KMS-11 (cell line): Measurements from ENCODE around the gene GTF3C4.

Source experiments
- H2AFZ ChIP-seq: fragments of 200-600 bp; sonication (generic); 2 replicates; pipeline ENCODE4 v1.6.1; 2016; ENCODE audit warnings: antibody characterized with exemption, mixed run types, low read depth
- H3K27ac ChIP-seq: fragments of 200-600 bp; sonication (generic); 2 replicates; pipeline ENCODE4 v1.6.1; 2016; ENCODE audit warnings: mild to moderate bottlenecking, mixed run types
- H3K27me3 ChIP-seq: fragments of 200-600 bp; sonication (generic); 2 replicates; pipeline ENCODE4 v1.6.1; 2017; ENCODE audit warnings: mild to moderate bottlenecking, low read depth, mixed run types, moderate library complexity; ENCODE audit not compliant: insufficient read depth
- H3K36me3 ChIP-seq: fragments of 200-600 bp; sonication (generic); 2 replicates; pipeline ENCODE4 v1.6.1; 2017; ENCODE audit warnings: mild to moderate bottlenecking, mixed run types; ENCODE audit not compliant: insufficient read depth
- H3K4me1 ChIP-seq: fragments of 200-600 bp; sonication (generic); 2 replicates; pipeline ENCODE4 v1.6.1; 2016; ENCODE audit warnings: mild to moderate bottlenecking, low read depth, mixed run types; ENCODE audit not compliant: poor library complexity, severe bottlenecking
- H3K4me2 ChIP-seq: fragments of 200-600 bp; sonication (generic); 2 replicates; pipeline ENCODE4 v1.7.0; 2016; ENCODE audit warnings: mild to moderate bottlenecking, mixed run types
- H3K4me3 ChIP-seq: fragments of 200-600 bp; sonication (generic); IDR thresholded peaks from 2 replicates; pipeline ENCODE4 v1.6.1; 2017; ENCODE audit warnings: low read depth, low read length, mixed read lengths; ENCODE audit not compliant: insufficient read depth
- H3K79me2 ChIP-seq: fragments of 200-600 bp; sonication (generic); 2 replicates; pipeline ENCODE4 v1.6.1; 2016; ENCODE audit warnings: low read depth, mixed run types; ENCODE audit not compliant: insufficient read depth
- H3K9ac ChIP-seq: fragments of 200-600 bp; sonication (generic); 2 replicates; pipeline ENCODE4 v1.6.1; 2016; ENCODE audit warnings: mild to moderate bottlenecking, mixed run types
- H4K20me1 ChIP-seq: fragments of 200-600 bp; sonication (generic); 2 replicates; pipeline ENCODE4 v1.6.1; 2016; ENCODE audit warnings: mild to moderate bottlenecking, mixed run types; ENCODE audit not compliant: insufficient read depth
- CTCF ChIP-seq: fragments of 200-600 bp; sonication (generic); conservative IDR thresholded peaks from 2 replicates; pipeline ENCODE4 v1.6.1; 2017; ENCODE audit warnings: low read depth, mild to moderate bottlenecking, antibody characterized with exemption, low read length, moderate library complexity, mixed read lengths

The GTF3C4 gene

GRCh38 chr9:132631280-132631679 lies 39.0 kb upstream of the GTF3C4 start:
- H3K4me3 ChIP-seq, result no peak overlapping the region
- H3K27ac ChIP-seq, result no peak overlapping the region
- H3K27me3 ChIP-seq, result no peaks in the 10 kb centered on the region
- no peak overlapping the region for H3K9ac ChIP-seq
- H4K20me1 ChIP-seq, result no peaks in the 10 kb centered on the region
- H2AFZ ChIP-seq, result no peak overlapping the region
- H3K79me2 ChIP-seq, result no peaks in the 10 kb centered on the region
- H3K4me2 ChIP-seq, result no peak overlapping the region
- H3K4me1 ChIP-seq, result no peaks in the 10 kb centered on the region
- TF ChIP-seq CTCF, result no peak
- H3K36me3 ChIP-seq, result no peaks in the 10 kb centered on the region; the same call in 1 of the 2 replicates

GRCh38 chr9:132631685-132632084 lies 38.6 kb upstream of the GTF3C4 start:
- Histone ChIP-seq H3K79me2 (no peaks in the 10 kb centered on the region), H3K9ac (no peak overlapping the region), H3K4me3 (no peak overlapping the region), H3K4me1 (no peaks in the 10 kb centered on the region), H3K27ac (no peak overlapping the region), H2AFZ (no peak overlapping the region), H4K20me1 (no peaks in the 10 kb centered on the region), H3K4me2 (no peak overlapping the region), H3K27me3 (no peaks in the 10 kb centered on the region), H3K36me3 (no peaks in the 10 kb centered on the region; the same call in 1 of the 2 replicates)
- no peak for TF ChIP-seq CTCF

- H3K4me1 ChIP-seq, result no peaks in the 10 kb centered on the region
- TF ChIP-seq CTCF, result no peak
- no peak overlapping the region for H3K27ac ChIP-seq
- no peak overlapping the region for H2AFZ ChIP-seq
- H3K4me2 ChIP-seq, result no peak overlapping the region
- H3K27me3 ChIP-seq, result no peaks in the 10 kb centered on the region
- no peak overlapping the region for H3K4me3 ChIP-seq
- no peaks in the 10 kb centered on the region; the same call in 1 of the 2 replicates for H3K36me3 ChIP-seq
- no peaks in the 10 kb centered on the region for H3K79me2 ChIP-seq
- H3K9ac ChIP-seq, result no peak overlapping the region
- H4K20me1 ChIP-seq, result no peaks in the 10 kb centered on the region
Observed at GRCh38 chr9:132632413-132633129, 37.7 kb upstream of the GTF3C4 start.

DNA sequence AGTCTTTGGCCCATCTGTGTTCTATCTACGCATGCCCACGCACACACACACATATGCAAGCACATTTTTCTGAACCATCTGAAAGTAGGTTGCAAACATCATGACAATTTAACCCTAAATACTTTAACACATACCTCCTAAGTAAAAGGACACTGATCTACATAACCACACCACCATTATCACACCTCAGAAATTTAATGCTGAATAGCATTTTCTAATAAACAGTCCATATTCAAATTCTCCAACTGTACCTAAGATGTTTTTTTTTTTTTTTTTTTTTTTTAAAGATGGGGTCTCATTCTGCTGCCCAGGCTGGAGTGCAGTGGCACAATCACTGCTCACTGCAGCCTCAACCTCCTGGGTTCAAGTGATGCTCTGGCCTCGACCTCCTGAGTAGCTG lies 35.9 kb upstream of the GTF3C4 start:
- Histone ChIP-seq H3K4me1 (no peaks in the 10 kb centered on the region), H3K36me3 (no peaks in the 10 kb centered on the region; the same call in 1 of the 2 replicates), H3K9ac (no peak overlapping the region), H3K27me3 (no peaks in the 10 kb centered on the region), H4K20me1 (no peaks in the 10 kb centered on the region), H3K27ac (no peak overlapping the region), H2AFZ (no peak overlapping the region), H3K4me2 (no peak overlapping the region), H3K4me3 (no peak overlapping the region), H3K79me2 (no peaks in the 10 kb centered on the region)
- no peak for TF ChIP-seq CTCF
